GM19238 (cell line): ENCODE data around the gene VPS26A.
"Not testable (repeated sequence)": the region's sequence is repeated elsewhere in the genome, so short reads cannot be mapped to it uniquely, and the experiment has no call there.

Experiments
- DNase-seq: peaks from one replicate; pipeline ENCODE4 v3.0.0; 2011; ENCODE audit warnings: low spot score; ENCODE audit not compliant: insufficient read length

VPS26A gene

DNA sequence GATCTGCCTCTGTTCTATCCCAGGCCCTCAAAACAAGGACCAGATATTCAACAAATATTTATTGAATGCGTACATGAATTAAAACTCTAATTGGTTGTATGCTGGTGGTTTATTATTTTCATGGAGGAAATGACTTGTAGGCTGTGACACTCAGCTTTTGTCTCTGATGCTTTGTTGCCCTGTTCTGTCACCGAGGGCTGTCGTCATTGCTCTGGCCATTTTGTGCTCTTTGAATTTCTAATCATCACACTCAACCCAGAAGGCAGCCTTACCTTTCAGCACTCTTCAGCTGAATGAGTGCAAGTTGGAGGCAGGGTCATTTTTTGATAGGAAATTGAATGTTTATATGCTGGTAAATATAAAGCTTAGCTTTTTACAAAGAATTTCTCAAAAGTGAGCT, 21.5 kb upstream of the VPS26A start:
- no peak for DNase-seq

GRCh38 chr10:69103784-69104183, 20.2 kb upstream of the VPS26A start:
- no peak for DNase-seq

DNA sequence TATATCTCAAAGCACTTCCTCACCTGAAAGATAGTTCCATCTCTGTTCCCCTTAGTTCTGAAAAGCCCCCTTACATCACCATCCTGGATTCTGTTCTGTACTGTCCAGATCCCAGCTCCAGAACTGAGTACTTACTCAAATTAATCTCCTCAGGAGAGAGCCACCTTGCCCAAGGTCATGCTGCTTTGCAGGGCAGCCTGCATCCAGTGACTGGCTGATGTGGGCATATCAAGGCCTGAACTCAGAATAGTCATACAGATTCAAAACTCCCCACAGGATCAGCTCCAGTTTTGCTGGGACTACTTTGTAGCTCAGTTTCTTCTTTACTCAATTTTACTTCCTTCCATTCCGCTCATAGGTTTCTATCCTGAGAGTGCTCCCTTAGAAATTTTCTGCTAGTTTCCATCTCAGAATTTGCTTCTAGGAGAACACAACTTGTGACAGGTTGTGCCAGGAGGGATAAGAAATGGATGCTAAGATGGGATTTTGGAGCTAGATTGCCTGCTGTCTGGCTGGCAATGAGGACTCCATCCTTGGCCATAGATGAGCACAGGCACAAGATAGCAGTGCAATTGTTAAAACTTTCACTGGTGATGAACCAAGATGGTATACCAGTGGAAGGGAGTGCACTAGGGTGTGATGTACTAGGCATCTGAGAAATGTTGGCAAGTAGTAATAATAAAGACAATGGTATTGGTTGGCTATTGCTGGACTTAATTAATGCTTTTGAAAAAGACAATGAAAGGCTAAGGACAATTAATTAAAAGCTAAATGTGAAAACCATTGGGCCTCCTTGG, 18.8 kb upstream of the VPS26A start:
- DNase-seq: no peak

- no peak for DNase-seq
Measured at GRCh38 chr10:69107176-69107490, 16.8 kb upstream of the VPS26A start.

DNA sequence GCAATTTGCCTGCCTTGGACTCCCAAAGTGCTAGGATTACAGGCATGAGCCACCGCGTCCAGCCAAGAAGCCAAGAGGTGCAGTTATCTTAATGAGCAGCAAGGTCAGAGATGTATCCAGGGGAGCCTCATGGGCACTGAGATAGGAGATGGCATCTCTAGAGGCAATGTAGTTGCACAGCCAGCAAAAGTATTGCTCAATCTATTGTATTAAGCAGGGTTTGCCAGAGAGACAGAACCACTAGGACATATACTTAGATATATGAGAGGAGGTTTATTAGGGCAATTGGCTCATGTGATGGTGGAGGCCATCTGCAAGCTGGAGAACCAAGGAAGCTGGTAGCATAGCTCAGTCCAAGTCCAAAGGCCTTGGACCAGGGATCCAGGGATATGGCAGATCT, 16.3 kb upstream of the VPS26A start:
- no peak for DNase-seq

DNA sequence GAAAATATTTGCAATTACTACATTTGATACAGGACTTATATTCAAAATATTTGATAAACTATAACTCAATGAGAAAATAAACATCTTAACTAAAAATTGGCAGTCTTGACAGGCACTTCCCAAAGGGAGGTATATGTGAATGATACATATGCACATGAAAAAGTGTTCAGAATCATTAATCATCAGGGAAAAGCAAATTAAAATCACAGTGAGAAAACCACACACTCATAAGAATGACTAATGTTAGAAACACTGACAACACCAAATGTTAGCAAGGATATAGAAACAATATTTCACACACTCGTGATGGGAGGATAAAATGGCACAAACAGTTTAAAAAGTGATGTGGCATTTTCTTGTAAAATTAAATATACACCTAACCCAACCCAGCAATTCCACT, 4.1 kb upstream of the VPS26A start:
- no peak for DNase-seq

DNA sequence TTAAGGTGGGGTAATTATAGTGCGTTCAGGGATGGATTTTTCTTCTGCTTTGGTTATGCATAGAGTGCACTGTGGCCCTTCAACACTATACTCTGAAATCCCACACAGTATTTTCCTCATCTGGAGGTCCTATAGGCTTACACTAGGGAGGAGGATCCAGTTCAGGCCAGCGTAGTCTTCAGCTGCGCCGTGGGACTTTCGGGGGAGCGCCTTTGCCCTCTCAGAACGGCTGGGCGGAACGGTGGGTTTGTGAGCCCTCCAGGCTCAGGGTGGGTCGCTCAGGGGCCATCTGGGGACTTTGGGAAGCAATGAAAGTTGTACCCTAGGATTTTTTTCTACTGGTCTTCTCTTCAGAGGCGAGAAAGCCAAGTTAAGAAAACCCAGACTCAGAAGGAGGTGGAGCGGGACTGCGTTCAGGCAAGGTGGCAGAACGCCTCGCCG, 652 bp upstream of the VPS26A start:
- DNase-seq: no peak

- DNase-seq: peak; percentile 21
Measured at GRCh38 chr10:69124563-69125268, 738 bp downstream of the VPS26A start.

DNA sequence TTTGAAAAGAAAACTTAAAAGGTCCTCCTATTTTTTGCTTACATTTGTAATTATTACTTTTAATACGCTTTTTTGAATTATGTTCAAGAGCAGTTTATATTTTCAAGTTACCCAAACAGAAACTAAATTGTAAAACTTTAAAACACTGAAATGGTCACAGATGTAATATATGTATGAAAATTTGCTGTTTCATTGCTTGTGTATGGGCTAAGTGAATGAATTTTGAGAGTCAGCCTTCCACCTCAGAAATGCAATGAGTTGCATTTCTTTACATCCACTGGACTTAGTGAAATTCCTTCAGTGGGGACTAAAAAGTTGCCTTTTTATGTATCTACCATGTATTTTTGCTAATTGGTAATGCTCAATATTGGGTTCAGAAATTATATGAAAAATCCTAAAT, 1.6 kb downstream of the VPS26A start:
- no peak for DNase-seq

DNA sequence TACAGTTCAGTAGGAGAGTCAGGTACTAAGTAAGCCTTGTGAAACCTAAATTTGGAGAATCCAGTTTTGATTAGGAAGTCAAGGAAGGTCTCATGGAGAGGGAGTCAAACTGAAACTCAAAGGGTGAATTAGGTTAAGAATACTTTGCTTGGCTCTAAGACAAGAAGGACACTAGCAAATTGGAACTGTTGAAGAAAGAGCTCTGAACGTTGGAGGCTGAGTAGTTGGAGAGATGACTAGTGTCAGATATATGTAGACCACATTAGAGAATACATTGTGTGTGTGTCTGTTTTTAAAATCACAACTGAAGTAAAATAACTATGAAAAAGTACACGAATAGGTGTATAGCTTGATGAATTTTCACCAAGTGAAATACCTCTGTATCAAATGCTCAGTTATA, 6.3 kb downstream of the VPS26A start:
- DNase-seq: no peak

DNA sequence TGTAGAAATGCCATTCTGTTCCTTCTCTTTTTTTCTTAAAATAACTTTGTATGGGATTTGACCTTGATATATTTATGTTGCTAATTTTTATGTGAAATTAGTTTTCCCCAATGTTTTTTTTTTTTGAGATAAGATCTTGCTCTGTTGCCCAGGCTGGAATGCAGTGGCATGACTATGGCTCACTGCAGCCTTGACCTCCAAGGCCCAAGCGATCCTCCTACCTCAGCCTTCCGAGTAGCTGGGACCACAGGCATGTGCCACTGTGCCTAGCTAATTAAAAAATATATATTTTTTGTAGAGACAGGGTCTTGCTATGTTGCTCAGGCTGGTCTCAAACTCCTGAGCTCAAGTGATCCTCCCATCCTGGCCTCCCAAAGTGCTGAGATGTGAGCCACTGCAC, 16.0 kb downstream of the VPS26A start:
- DNase-seq: no peak

GRCh38 chr10:69141304-69141703, 17.3 kb downstream of the VPS26A start:
- DNase-seq: no peak

DNA sequence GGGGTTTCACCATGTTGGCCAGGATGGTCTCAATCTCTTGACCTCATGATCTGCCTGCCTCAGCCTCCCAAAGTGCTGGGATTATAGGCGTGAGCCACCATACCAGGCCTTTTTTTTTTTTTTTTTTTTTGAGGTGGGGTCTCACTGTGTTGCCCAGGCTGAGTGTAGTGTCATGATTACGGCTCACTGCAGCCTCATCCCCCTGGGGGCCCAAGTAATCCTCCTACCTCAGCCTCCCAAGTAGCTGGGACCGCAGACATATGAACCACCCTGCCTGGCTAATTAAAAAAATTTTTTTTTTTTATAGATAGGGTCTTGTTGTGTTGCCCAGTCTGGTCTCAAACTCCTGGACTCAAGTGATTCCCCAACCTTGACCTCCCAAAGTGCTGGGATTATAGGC, 18.1 kb downstream of the VPS26A start:
- not testable (repeated sequence) for DNase-seq

DNA sequence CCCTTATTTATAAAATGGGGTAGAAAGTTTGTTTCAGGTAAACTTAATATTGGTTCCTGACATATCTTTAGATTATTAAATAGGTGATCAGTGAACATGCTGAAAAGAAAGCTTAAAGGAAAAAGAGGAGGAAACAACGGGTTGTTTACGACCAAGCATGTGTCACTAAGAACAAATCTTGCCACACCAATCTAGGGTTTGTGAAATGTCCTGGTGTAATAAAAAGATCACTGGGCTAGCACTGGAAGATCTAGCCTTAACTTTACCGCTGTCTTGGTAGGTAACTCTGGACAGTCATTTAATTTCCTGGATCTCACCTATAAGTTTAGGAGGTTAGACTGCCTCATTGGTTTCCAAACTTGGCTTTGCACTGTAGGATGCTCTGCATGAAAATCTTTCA, 19.0 kb downstream of the VPS26A start:
- DNase-seq: no peak

- DNase-seq: no peak
Measured at GRCh38 chr10:69145329-69145728, 21.4 kb downstream of the VPS26A start.

DNA sequence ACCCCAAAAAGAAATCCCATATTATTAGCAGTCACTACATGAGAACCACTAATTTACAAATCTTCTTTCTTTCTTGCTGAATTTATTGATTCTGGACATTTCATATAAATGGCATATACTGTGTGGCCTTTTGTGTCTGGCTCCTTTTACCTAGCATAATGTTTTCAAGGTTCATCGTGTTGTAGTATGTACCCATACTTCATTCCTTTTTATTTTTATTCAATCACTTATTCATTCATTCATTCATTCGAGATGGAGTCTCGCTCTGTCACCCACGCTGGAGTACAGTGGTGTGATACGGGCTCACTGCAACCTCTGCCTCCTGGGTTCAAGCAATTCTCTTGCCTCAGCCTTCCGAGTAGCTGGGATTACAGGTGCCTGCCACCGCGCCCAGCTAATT, 21.9 kb downstream of the VPS26A start:
- DNase-seq: no peak

- no peak for DNase-seq
Measured at GRCh38 chr10:69146759-69147158, 22.8 kb downstream of the VPS26A start.

DNA sequence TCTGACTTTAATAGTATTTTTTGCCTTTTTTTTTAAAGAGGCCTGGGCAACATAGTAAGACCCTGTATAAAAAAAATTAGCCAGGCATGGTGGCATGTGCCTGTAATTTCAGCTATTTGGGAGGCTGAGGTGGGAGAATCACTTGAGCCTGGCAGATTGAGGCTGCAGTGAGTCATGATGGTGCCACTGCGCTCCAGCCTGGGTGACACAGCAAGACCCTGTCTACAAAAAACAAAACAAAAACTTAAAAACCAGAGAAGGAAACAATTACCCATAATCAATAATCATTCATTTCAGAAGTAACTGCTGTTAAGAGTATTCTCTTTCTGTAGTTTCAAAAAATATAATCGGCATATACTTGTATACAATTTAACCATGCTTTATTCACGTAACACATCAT, 28.0 kb downstream of the VPS26A start:
- no peak for DNase-seq

DNA sequence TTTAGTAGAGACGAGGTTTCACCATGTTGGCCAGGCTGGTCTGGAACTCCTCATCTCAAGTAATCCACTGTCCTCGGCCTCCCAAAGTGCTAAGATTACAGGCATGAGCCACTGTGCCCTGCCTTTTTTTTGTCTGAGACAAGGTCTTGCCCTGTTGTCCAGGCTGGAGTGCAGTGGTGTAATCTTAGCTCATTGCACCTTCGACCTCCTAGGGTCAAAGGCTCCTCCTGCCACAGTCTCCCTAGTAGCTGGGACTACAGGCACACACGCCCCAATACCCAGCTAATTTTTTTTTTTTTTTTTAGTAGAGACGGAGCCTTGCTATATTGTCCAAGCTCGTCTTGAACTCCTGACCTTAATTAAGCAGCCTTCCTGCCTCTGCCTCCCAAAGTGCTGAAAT, 29.2 kb downstream of the VPS26A start:
- DNase-seq: no peak

- DNase-seq: no peak
Measured at GRCh38 chr10:69160809-69161241, 36.8 kb downstream of the VPS26A start.

DNA sequence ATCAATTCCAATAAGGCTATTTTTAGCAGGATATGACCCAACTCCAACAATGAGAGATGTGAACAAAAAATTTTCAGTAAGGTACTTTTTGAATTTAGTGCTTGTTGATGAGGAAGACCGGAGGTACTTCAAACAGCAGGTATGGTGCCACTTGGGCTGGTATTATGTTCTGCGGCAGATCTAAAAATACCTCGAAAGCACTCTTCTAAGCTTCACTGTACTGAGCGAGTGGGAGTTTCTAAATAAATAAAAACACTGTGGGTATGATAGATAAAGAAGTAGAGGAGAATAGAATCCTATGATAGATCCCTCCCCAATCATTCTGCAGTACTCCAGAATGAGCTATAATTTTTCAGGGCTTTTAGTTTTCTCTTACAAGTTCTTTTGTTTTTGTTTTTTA, 44.5 kb downstream of the VPS26A start:
- no peak for DNase-seq

DNA sequence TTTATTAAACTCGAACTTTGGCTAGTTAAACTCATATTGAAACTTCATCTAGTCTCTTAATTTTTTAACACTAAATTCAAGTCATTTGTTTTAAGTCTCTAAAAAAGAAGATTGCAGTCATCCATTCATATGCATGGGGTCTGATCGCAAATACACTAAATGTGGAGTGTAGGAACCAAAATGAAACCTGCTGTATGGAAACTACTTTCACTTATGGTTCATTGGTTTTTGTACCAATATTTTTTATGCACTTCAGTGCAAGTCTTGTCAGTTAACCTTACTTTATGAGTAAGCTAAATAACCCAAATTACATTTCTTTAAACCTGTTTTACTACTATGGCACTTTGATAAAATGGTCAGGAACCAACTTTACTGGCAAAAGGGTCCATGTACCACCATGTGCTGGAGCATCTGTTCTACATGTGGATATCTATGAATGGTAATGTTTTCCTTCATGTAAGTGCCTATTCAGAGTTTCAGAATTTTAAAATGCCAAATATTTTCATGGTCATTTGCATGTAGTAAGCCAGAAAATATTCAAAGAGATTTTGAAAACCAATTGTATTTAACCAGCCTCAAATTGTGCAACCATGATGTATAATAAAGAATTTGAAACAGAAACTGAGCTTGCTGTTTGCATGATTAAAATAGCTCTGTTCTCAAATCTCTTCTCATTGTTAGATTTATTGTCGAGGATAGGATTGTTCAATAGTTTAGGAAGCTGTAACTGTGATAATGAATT, 48.4 kb downstream of the VPS26A start:
- no peak for DNase-seq
